ENCODE results near the gene ITGB8. TPM values are rescaled to one million over a fixed set of nuclear protein-coding genes. Genes with fewer than 3 reads are reported as not detected.

ITGB8 gene
- total and polyA plus RNA-seq, 9 of the 15 experiments (the other 6 are each of a cell fraction or from before 2014, with no cell fraction given) = under 0.01 to 0.03 (median 0.02) TPM; not detected in 6

- BruUV-seq (replicated peaks) = no TSS peak
- Histone ChIP-seq H3K9ac (ENCODE audit: insufficient read depth in 1 of 2, low read depth in 2 of 2, low read length in 2 of 2) (no peak overlapping the region), H3K9me1 (ENCODE audit: control insufficient read depth, insufficient read depth, low read length) (no peaks in the 10 kb centered on the region), H3K27ac (ENCODE audit: extremely low read depth, low read depth, low read length) (no peak overlapping the region), H3K4me2 (ENCODE audit: insufficient read depth, low read length) (no peak overlapping the region), H3K9me3 (replicated peaks; ENCODE audit: control insufficient read depth, insufficient read depth, low read depth, low read length) (no peaks in the 10 kb centered on the region), H3K4me3 (no peak overlapping the region), H3K27me3 (ENCODE audit: control insufficient read depth in 2 of 2, insufficient read depth in 2 of 2, low read length in 2 of 2) (no peaks in the 10 kb centered on the region), H3K79me2 (ENCODE audit: control insufficient read depth, insufficient read depth, low read length) (no peaks in the 10 kb centered on the region), H4K20me1 (replicated peaks; ENCODE audit: control insufficient read depth, insufficient read depth, low read length) (no peaks in the 10 kb centered on the region), H2AFZ (ENCODE audit: low read depth, low read length) (no peak overlapping the region), H3K36me3 (ENCODE audit: control insufficient read depth, insufficient read depth, low read length) (no peaks in the 10 kb centered on the region), H3K4me1 (replicated peaks in 1 of 2; ENCODE audit: control insufficient read depth in 2 of 2, insufficient read depth in 2 of 2, low read length in 2 of 2) (no peaks in the 10 kb centered on the region; a peak in 1 of 5 replicates)
- 8% methylated on average over 4 of the region's 4 CpGs for WGBS (ENCODE audit: insufficient coverage, low coverage, missing lambda C conversion rate)
- ChIA-PET CTCF (ENCODE audit: low intra/inter-chr PET ratio) (no interaction called here), POLR2A (interaction anchor here (1.0 to 1.2 kb wide), 2 partner anchors 9 to 88 kb away, joined by 3 read pairs; no protein-coding TSS in a partner anchor)
- FAIRE-seq (no peak), DNase-seq (ENCODE audit: extremely low read depth in 1 of 4, low spot score in 3 of 4) (peak in 1 of 4 experiments; percentile 21), ATAC-seq (no peak)
- in situ Hi-C loops (cut with MboI) = no loop called here
- intact Hi-C loops (cut with micrococcal nuclease) = no loop called here
- TF ChIP-seq CBFA2T3 (IDR thresholded peaks at IDR 0.05) (peak; percentile 39; the same call in 1 of the 2 replicates), EP300 (IDR thresholded peaks at IDR 0.05; ENCODE audit: low read length) (peak; percentile 26; the same call in 1 of the 2 replicates), SOX6 (IDR thresholded peaks at IDR 0.05) (peak; percentile 74; the same call in 1 of the 2 replicates), ZNF384 (IDR thresholded peaks at IDR 0.05; ENCODE audit: low read depth, low read length) (peak; percentile 56), GATAD2A (IDR thresholded peaks at IDR 0.05) (no peak), MCM7 (IDR thresholded peaks at IDR 0.05) (no peak), HMBOX1 (IDR thresholded peaks at IDR 0.05) (0 out of 2 replicates have a peak, but pooled peaks have one; percentile 24), CEBPG (CRISPR knock-in tag; IDR thresholded peaks at IDR 0.05) (no peak), CEBPG (tag; conservative IDR thresholded peaks at IDR 0.05 in 1 of 2, IDR thresholded peaks at IDR 0.05 in 1 of 2) (0 out of 4 replicates have a peak, but pooled peaks of 1 of the 2 experiments have one; percentile 17)
Observed at GRCh38 chr7:20316706-20317105, 14.0 kb upstream of the ITGB8 start.
